SK-N-SH (cell line): Measurements from ENCODE around the gene PPFIBP2. TPM values are rescaled to one million over a fixed set of nuclear protein-coding genes. Genes with fewer than 3 reads are reported as not detected.

ENCODE experiments used
- CTCF ChIA-PET: fragments of 300-600, 350-600 bp; formaldehyde crosslinking; extraction: SDS; loops from one replicate; lab custom pipeline; 2021; lab: Yijun Ruan, JAX
- POLR2A ChIA-PET: fragments of 350-600 bp; sonication (Branson Sonifier 250); formaldehyde crosslinking; extraction: SDS; loops from one replicate; lab custom pipeline; 2020; ENCODE audit warnings: antibody characterized with exemption, inconsistent platforms; lab: Yijun Ruan, JAX
- DNase-seq: peaks from one replicate; pipeline ENCODE4 v3.0.0; 2012
- H2AFZ ChIP-seq: fragments of 200-600 bp; sonication (generic); 2 replicates; pipeline ENCODE4 v1.8.1; 2016; ENCODE audit warnings: antibody characterized with exemption, mild to moderate bottlenecking, low read depth
- H3F3A ChIP-seq: fragments of 200-600 bp; sonication (generic); replicated peaks from 2 replicates; pipeline ENCODE3; 2016; ENCODE audit warnings: antibody characterized with exemption, mild to moderate bottlenecking; ENCODE audit not compliant: insufficient read depth
- H3K27ac ChIP-seq, 2 experiments: fragments of 200-500 bp in 1 of 2; fragments of 200-600 bp in 1 of 2; sonication (Bioruptor generic) in 1 of 2; sonication (generic), shearing (Covaris generic) in 1 of 2; 2 replicates each; pipeline versions ENCODE4 v1.5.1 to v1.6.1; 2014 to 2016; ENCODE audit warnings: low read depth in 2 of 2, inconsistent platforms in 1 of 2, low read length in 1 of 2, mild to moderate bottlenecking in 1 of 2, mixed read lengths in 1 of 2
- H3K27me3 ChIP-seq: fragments of 200-600 bp; sonication (generic), shearing (Covaris generic); 2 replicates; pipeline ENCODE4 v1.6.1; 2016; ENCODE audit warnings: mixed run types; ENCODE audit not compliant: insufficient read depth
- H3K36me3 ChIP-seq, 2 experiments: fragments of 200-500 bp in 1 of 2; fragments of 200-600 bp in 1 of 2; sonication (Bioruptor generic) in 1 of 2; sonication (generic) in 1 of 2; replicated peaks in 1 of 2; 2 replicates each; pipeline versions ENCODE3 to v1.5.1; 2014 to 2016; ENCODE audit warnings: low read length in 1 of 2, mild to moderate bottlenecking in 1 of 2; ENCODE audit not compliant: insufficient read depth in 2 of 2, control insufficient read depth in 1 of 2
- H3K4me1 ChIP-seq, 2 experiments: fragments of 200-500 bp in 1 of 2; fragments of 200-600 bp in 1 of 2; sonication (Bioruptor generic) in 1 of 2; sonication (generic), shearing (Covaris generic) in 1 of 2; 2 replicates each; pipeline versions ENCODE4 v1.5.1 to v1.6.1; 2014 to 2016; ENCODE audit warnings: low read depth in 1 of 2, low read length in 1 of 2, mixed run types in 1 of 2; ENCODE audit not compliant: insufficient read depth in 2 of 2, control insufficient read depth in 1 of 2
- H3K4me2 ChIP-seq: fragments of 200-600 bp; sonication (generic), shearing (Covaris generic); 2 replicates; pipeline ENCODE4 v1.6.1; 2017; ENCODE audit warnings: mixed run types
- H3K4me3 ChIP-seq, 2 experiments: fragments of 200-500 bp in 1 of 2; fragments of 200-600 bp in 1 of 2; sonication (Bioruptor generic) in 1 of 2; sonication (generic), shearing (Covaris generic) in 1 of 2; 2 replicates each; pipeline versions ENCODE4 v1.5.1 to v1.8.1; 2014 to 2016; ENCODE audit warnings: low read depth in 2 of 2, inconsistent platforms in 1 of 2, low read length in 1 of 2, mild to moderate bottlenecking in 1 of 2, mixed read lengths in 1 of 2, moderate library complexity in 1 of 2
- H3K79me2 ChIP-seq: fragments of 200-600 bp; sonication (generic); 2 replicates; pipeline ENCODE4 v1.8.1; 2017; ENCODE audit warnings: mild to moderate bottlenecking; ENCODE audit not compliant: insufficient read depth
- H3K9ac ChIP-seq: fragments of 200-600 bp; sonication (generic); 2 replicates; pipeline ENCODE4 v1.6.1; 2017; ENCODE audit warnings: mixed run types
- H3K9me2 ChIP-seq: fragments of 200-600 bp; sonication (generic); 2 replicates; pipeline ENCODE4 v1.6.1; 2017; ENCODE audit warnings: mixed run types
- H3K9me3 ChIP-seq: fragments of 200-600 bp; sonication (generic); 2 replicates; pipeline ENCODE4 v1.6.1; 2017; ENCODE audit warnings: mixed run types, mild to moderate bottlenecking, moderate library complexity
- H4K20me1 ChIP-seq: fragments of 200-600 bp; sonication (generic); 2 replicates; pipeline ENCODE4 v1.6.1; 2017; ENCODE audit warnings: mild to moderate bottlenecking, mixed run types; ENCODE audit not compliant: insufficient read depth
- CTCF ChIP-seq: fragments of 200-600 bp; sonication (generic); IDR thresholded peaks from 2 replicates; pipeline ENCODE4 v1.6.1; 2017; ENCODE audit warnings: antibody characterized with exemption, mild to moderate bottlenecking, moderate library complexity
- EP300 ChIP-seq, 2 experiments: IDR thresholded peaks; 2 replicates each; pipeline versions ENCODE4 v1.4.0 to v1.6.1; 2012; ENCODE audit warnings: borderline replicate concordance in 1 of 2, low read depth in 1 of 2, low read length in 1 of 2
- JUND ChIP-seq: IDR thresholded peaks from 2 replicates; pipeline ENCODE4 v1.4.0; 2012
- MXI1 ChIP-seq: IDR thresholded peaks from 2 replicates; pipeline ENCODE4 v1.6.1; 2012; ENCODE audit warnings: mild to moderate bottlenecking, low read depth, low read length, improper control_type of control experiment
- NRF1 ChIP-seq: IDR thresholded peaks from 2 replicates; pipeline ENCODE4 v1.6.1; 2012; ENCODE audit warnings: low read depth, mild to moderate bottlenecking, low read length
- POLR2AphosphoS5 ChIP-seq: IDR thresholded peaks from 2 replicates; pipeline ENCODE4 v1.6.1; 2012; ENCODE audit warnings: low read depth, low read length
- RAD21 ChIP-seq: IDR thresholded peaks from 2 replicates; pipeline ENCODE4 v1.6.1; 2012; ENCODE audit warnings: mild to moderate bottlenecking, low read length
- RCOR1 ChIP-seq: fragments of 150-350 bp; IDR thresholded peaks from 2 replicates; pipeline ENCODE4 v1.6.1; 2017; ENCODE audit warnings: antibody characterized with exemption, low read length
- RXRA ChIP-seq: IDR thresholded peaks from 2 replicates; pipeline ENCODE4 v1.4.0; 2012; ENCODE audit warnings: low read depth, mild to moderate bottlenecking, borderline replicate concordance
- SIN3A ChIP-seq: IDR thresholded peaks from 2 replicates; pipeline ENCODE4 v1.6.1; 2012; ENCODE audit warnings: low read depth, mild to moderate bottlenecking, low read length, moderate library complexity, borderline replicate concordance
- TCF12 ChIP-seq: IDR thresholded peaks from 2 replicates; pipeline ENCODE4 v1.4.0; 2012
- TEAD4 ChIP-seq: IDR thresholded peaks from 2 replicates; pipeline ENCODE4 v1.4.0; 2012; ENCODE audit warnings: mild to moderate bottlenecking, borderline replicate concordance; ENCODE audit not compliant: insufficient read depth
- USF1 ChIP-seq: IDR thresholded peaks from 2 replicates; pipeline ENCODE4 v1.4.0; 2012; ENCODE audit warnings: low read depth, borderline replicate concordance
- USF2 ChIP-seq: fragments of 150-350 bp; IDR thresholded peaks from 2 replicates; pipeline ENCODE4 v1.6.1; 2017; ENCODE audit warnings: antibody characterized with exemption, low read length, low read depth, borderline replicate concordance
- ZBTB33 ChIP-seq: IDR thresholded peaks from 2 replicates; pipeline ENCODE4 v1.4.0; 2012; ENCODE audit warnings: low read depth, borderline replicate concordance
- WGBS: methylation state at CpG from one replicate; pipeline ENCODE4 v1.1.6; 2017; ENCODE audit warnings: low lambda C conversion rate; 5-methylcytosine and 5-hydroxymethylcytosine counted together
- polyA plus RNA-seq, 3 experiments: library from polyadenylated mRNA; depleted of rRNA; stranded (reverse); fragments of >200 nt; gene quantifications; 2 replicates each; pipeline ENCODE4 v1.2.3, GENCODE V29; 2012

PPFIBP2 gene
- polyA plus RNA-seq, 1 of the 3 experiments (the other 2 are of a cell fraction): 0.67 TPM

- H4K20me1 ChIP-seq: no peaks in the 10 kb centered on the region
- no peaks in the 10 kb centered on the region; the same call in 1 of the 2 replicates for H3K27me3 ChIP-seq
- no peaks in the 10 kb centered on the region for H3K9me2 ChIP-seq
- H3K79me2 ChIP-seq: no peaks in the 10 kb centered on the region
- no peak overlapping the region for H2AFZ ChIP-seq
- no peak overlapping the region for H3K9ac ChIP-seq
- H3K4me1 ChIP-seq: peaks cover 0 to 4% of the 10 kb centered on the region in 2 experiments; a peak in 1 of 4 replicates
- CTCF ChIA-PET: interaction anchor here (0.6 to 1.3 kb wide), 6 partner anchors 10 to 150 kb away, joined by 3 to 4 read pairs (median 3); no protein-coding TSS in a partner anchor
- no peaks in the 10 kb centered on the region for H3F3A ChIP-seq
- no peak overlapping the region for H3K4me2 ChIP-seq
- no peak overlapping the region for H3K4me3 ChIP-seq
- H3K9me3 ChIP-seq: no peaks in the 10 kb centered on the region
- no peaks in the 10 kb centered on the region for H3K36me3 ChIP-seq
- H3K27ac ChIP-seq: no peak overlapping the region
- no peak for DNase-seq
- no peak for TF ChIP-seq EP300 (IDR thresholded peaks at IDR 0.05; ENCODE audit: borderline replicate concordance in 1 of 2, low read depth in 1 of 2, low read length in 1 of 2)
- TF ChIP-seq TEAD4: no peak
- no peak for TF ChIP-seq CTCF
- no peak for TF ChIP-seq JUND
- TF ChIP-seq MXI1: no peak
- TF ChIP-seq RAD21: no peak
- TF ChIP-seq POLR2AphosphoS5: no peak
- TF ChIP-seq TCF12: no peak
- TF ChIP-seq SIN3A: no peak
- TF ChIP-seq, all 33 proteins: peak for 0
- WGBS: 40% methylated on average over 8 of the region's 8 CpGs
- POLR2A ChIA-PET: no interaction called here
These were observed 19.6 kb downstream of the PPFIBP2 start for GRCh38 chr11:7533199-7534041.

GRCh38 chr11:7534042-7534378, 20.2 kb downstream of the PPFIBP2 start:
- Histone ChIP-seq H3K36me3 (no peaks in the 10 kb centered on the region), H3F3A (no peaks in the 10 kb centered on the region), H3K79me2 (no peaks in the 10 kb centered on the region), H2AFZ (no peak overlapping the region), H3K9ac (no peak overlapping the region), H3K27ac (no peak overlapping the region), H3K4me2 (no peak overlapping the region), H3K9me3 (no peaks in the 10 kb centered on the region), H3K4me1 (peaks cover 0 to 4% of the 10 kb centered on the region in 2 experiments; a peak in 1 of 4 replicates), H3K4me3 (no peak overlapping the region), H4K20me1 (no peaks in the 10 kb centered on the region), H3K9me2 (no peaks in the 10 kb centered on the region), H3K27me3 (no peaks in the 10 kb centered on the region; the same call in 1 of the 2 replicates)
- ChIA-PET POLR2A (no interaction called here), CTCF (interaction anchor here (0.6 to 1.3 kb wide), 6 partner anchors 9 to 149 kb away, joined by 3 to 4 read pairs (median 3); no protein-coding TSS in a partner anchor)
- TF ChIP-seq USF2 (no peak), TEAD4 (no peak), USF1 (no peak), RXRA (no peak), RCOR1 (no peak), SIN3A (no peak), ZBTB33 (no peak), RAD21 (no peak), NRF1 (no peak)
- no peak for DNase-seq
